GM18499 (cell line): ENCODE results near the gene PRSS33.

ENCODE experiments used
- ATAC-seq: cut with Tn5 transposase; IDR thresholded peaks from one replicate; pipeline ENCODE4 v1.9.1; 2021; ENCODE audit warnings: moderate number of reproducible peaks; ENCODE audit not compliant: insufficient read depth, unreplicated experiment

PRSS33 gene

GRCh38 chr16:2767140-2767731 lies 20.1 kb downstream of the PRSS33 start:
- no peak for ATAC-seq

- ATAC-seq = no peak
Observed at GRCh38 chr16:2766430-2767139, 20.8 kb downstream of the PRSS33 start.

- no peak for ATAC-seq
Observed at GRCh38 chr16:2765462-2766404, 21.6 kb downstream of the PRSS33 start.

- no peak for ATAC-seq
Observed at GRCh38 chr16:2764718-2765117, 22.6 kb downstream of the PRSS33 start.

GRCh38 chr16:2763173-2763572 lies 24.2 kb downstream of the PRSS33 start:
- ATAC-seq = no peak

- ATAC-seq = no peak
Observed at GRCh38 chr16:2762711-2763110, 24.6 kb downstream of the PRSS33 start.

GRCh38 chr16:2761886-2762583 lies 25.3 kb downstream of the PRSS33 start:
- ATAC-seq = no peak

- ATAC-seq = no peak
Observed at GRCh38 chr16:2761472-2761871, 25.9 kb downstream of the PRSS33 start.

- no peak for ATAC-seq
Observed at GRCh38 chr16:2757344-2757743, 30.0 kb downstream of the PRSS33 start.

GRCh38 chr16:2756288-2757015 lies 30.9 kb downstream of the PRSS33 start:
- no peak for ATAC-seq

- ATAC-seq = no peak
Observed at GRCh38 chr16:2755158-2755557, 32.2 kb downstream of the PRSS33 start.

- no peak for ATAC-seq
Observed at GRCh38 chr16:2753733-2754020, 33.7 kb downstream of the PRSS33 start.

- ATAC-seq = no peak
Observed at GRCh38 chr16:2752850-2753732, 34.3 kb downstream of the PRSS33 start.

- peak; percentile 69 for ATAC-seq
Observed at GRCh38 chr16:2752035-2752849, 35.1 kb downstream of the PRSS33 start, which contains the start of gene SRRM2. Gene SRRM2 (plus strand): TSS chr16:2752638. CDS start chr16:2756365, 3,727 bp downstream.

- ATAC-seq = no peak
Observed at GRCh38 chr16:2751577-2752034, 35.8 kb downstream of the PRSS33 start.

- ATAC-seq = no peak
Observed at GRCh38 chr16:2749936-2750335, 37.4 kb downstream of the PRSS33 start.

- ATAC-seq = no peak
Observed at GRCh38 chr16:2749476-2749875, 37.9 kb downstream of the PRSS33 start.
